HG03280 (cell line): ENCODE results near the gene TMPRSS13.
"Not testable (repeated sequence)": the region's sequence is repeated elsewhere in the genome, so short reads cannot be mapped to it uniquely, and the experiment has no call there.

Experiments
- ATAC-seq: cut with Tn5 transposase; IDR thresholded peaks from one replicate; pipeline ENCODE4 v1.9.1; 2021; ENCODE audit warnings: mild to moderate bottlenecking, moderate library complexity; ENCODE audit not compliant: unreplicated experiment

TMPRSS13 gene

DNA sequence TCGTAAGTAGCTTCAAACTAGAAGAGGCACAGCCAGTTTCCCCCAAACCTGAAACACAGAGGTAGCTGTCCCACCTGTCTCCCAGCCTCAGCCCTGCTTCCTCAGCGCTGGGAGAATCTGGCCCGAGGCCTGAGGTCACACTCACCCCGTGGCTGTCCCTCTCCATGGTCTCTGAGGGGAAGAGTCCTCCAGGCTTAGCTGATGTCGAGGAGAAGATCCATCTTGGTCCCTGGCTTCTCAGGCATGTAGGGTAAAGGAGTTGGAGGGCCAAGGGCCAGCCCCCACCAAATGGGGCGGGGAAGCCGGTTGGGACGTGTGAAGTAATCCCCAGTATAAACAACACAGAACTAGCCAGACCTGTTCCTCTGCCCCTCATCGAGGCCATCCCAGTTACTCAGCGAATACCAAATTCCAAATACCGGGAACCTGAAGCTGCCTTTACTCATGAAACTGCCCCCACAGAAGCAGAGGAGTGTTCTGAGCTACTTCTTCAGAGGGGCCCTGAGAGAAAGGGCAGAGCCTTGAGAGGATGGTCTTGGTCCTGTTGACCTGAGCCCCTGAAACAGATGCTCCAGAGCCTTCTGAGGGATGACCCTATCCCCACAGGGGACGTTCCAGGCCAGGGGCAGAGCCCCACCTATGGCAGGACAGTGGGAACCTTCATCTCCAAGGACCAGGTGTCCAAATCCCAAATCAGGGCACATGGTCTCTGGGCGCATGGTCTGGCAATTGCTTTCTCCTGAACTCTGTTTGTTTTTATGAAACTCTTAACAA, at the start of gene TMPRSS13:
TMPRSS13 (minus strand) TSS at position 261 of the 774 bp plus-strand sequence; CDS start at position 166, 95 bp downstream.
- no peak for ATAC-seq

DNA sequence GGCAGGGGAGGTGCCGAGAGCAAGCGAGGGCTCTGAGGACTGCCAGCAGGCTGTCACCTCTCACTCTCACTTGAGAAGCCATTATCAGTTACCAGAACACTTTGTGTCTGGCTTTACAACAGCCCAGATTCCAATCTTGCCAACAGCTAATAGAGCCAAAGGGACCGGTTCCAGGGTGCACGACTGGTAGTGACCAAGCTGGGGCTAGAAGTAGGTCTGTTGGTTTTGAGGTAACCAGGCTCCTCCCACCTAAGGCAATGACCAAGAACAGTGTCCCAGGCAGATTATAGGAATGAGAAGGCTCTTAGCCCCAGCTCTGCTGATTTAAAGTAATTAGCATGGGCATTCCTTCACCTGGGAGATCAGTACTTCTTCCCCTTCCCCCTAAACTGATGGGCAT, 49.8 kb upstream of the TMPRSS13 start:
- ATAC-seq: no peak

DNA sequence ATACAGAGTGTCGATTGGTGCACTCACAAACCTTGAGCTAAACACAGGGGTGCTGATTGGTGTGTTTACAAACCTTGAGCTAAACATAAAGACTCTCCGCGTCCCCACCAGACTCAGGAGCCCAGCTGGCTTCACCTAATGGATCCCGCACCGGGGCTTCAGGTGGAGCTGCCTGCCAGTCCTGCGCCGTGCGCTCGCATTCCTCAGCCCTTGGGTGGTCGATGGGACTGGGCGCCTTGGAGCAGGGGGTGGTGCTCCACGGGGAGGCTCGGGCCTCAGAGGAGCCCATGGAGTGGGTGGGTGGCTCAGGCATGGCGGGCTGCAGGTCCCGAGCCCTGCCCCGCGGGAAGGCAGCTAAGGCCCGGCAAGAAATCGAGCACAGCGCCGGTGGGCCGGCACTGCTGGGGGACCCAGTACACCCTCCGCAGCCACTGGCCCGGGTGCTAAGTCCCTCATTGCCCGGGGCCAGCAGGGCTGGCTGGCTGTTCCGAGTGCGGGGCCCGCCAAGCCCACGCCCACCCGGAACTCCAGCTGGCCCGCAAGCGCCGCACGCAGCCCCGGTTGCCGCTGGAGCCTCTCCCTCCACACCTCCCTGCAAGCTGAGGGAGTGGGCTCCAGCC, 49.2 kb upstream of the TMPRSS13 start:
- not testable (repeated sequence) for ATAC-seq

DNA sequence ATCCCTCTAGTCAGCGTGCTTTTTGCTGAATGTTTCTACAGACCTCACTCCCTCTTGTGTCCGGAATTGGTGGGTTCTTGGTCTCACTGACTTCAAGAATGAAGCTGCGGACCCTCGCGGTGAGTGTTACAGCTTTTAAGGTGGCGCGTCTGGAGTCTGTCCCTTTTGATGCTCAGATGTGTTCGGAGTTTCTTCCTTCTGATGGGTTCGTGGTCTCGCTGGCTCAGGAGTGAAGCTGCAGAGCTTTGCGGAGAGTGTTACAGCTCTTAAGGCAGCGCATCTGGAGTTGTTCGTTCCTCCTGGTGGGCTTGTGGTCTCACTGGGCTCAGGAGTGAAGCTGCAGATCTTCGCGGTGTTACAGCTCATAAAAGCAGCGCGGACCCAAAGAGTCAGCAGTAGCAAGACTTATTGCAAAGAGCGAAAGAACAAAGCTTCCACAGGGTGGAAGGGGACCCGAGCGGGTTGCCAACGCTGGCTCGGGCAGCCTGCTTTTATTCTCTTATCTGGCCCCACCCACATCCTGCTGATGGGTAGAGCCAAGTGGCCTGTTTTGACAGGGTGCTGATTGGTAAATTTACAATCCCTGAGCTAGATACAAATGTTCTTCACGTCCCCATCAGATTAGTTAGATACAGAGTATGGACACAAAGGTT, 48.5 kb upstream of the TMPRSS13 start:
- ATAC-seq: not testable (repeated sequence)

DNA sequence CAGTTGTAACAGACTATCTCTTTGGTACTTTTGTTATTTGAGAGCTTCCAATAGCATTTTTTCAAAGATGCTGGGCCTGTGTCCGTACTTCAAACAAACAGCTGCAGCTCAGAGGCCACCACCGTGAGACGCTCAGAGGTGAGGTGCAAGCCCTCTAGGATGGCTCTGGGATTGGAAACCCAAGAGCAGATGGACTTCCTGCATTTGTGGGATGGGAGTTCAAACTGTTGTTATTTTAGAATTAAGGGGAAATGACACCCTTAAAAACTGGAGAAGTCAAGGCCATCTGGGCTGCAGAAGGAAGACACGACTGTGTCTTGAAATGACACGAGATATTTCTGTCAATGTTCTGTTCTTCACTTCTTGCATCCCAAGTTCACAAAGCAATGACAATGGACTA, 47.8 kb upstream of the TMPRSS13 start:
- no peak for ATAC-seq

DNA sequence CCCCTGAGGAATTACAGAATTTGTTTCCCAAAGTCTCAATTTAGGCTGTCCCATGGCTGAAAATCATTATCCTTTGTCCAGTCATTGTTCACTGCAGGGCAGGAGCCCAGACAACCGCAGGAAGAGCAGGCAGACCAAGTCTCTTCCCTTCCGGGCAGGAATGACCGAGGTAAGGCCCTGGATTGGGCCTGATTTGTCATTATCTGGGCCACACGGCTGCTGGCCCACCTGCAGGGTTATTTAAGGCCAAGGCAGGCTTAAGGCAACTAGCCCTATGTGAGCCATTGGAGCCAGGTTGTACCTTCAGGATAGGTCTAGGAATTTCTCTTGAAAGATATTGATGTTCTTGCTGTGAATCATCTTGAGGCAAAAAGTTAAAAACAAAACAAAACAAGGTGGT, 47.2 kb upstream of the TMPRSS13 start:
- ATAC-seq: no peak

DNA sequence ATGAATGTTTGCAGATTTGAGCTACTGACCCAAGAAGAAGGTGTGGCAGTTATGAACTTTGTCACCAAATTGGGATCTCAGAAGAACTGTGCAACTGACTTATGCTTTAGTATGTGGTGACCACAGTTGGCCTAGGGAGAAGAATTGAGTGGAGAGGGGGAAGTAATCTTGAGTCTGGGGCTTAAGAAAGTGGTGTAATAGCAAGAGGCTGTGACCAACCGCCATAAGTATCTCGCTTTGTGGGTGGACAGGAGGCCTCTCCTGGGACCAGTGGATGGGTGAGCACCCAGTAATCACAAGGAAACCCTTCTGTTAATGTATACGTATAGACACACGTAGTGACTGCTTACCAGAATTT, 44.3 kb upstream of the TMPRSS13 start:
- ATAC-seq: no peak

DNA sequence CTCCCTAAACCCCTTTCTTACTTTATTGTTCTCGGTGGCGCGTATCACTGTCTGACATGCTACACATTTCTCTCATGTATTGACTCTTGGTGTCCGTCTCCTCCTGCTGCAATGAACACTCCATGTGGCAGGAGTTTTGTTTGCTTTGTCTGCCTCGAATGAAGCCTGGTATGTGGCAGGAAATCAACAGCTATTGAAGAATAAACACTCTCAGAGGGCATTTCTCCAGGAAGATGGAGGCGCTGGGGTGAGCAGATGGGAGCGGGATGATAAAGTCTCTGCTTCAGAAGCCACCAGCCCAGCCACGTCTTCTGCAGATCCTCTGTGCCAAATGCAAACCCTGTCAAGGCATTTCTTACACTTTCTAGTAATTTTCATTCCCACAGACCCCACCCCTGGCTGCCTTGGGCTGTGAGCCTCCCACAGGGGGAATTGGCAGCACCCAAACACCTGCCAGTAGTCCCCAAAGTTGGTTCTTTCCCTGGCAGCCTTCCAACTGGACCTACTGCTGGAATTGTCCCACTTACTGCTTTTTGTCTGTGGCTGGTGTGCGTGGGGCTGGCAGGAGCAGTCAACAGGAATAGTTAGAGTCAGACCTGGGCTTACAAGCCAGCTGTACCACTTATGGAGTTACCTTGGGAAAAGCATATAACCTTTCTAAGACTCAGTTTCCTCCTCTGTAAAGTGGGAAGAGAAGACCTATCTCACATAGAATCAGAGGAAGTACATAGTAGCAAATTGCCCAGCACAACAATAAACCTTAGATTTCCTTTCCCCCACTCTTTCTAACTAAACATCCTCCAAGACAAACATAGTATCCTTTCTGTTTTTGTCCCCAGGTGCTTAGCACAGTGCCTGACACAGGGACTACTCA, 43.7 kb upstream of the TMPRSS13 start:
- no peak for ATAC-seq

DNA sequence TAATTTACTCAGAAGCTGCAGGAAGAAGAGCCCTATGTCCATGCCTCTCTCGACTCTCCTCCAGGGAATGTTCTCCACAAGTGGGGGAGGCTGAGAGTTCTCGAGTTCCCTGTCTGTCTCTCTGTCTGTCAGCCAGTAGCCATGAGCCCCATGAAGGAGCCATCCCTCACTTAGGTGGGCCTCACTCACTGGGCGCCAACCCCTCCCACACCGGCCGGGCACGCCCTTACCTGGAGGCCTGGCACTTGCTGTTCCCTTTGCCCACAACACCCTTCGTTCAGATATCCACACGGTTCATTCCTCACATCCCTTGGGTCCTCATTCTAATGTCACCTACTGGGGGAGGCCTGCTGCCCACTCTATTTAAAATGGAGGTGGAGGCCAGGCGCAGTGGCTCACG, 42.8 kb upstream of the TMPRSS13 start:
- ATAC-seq: no peak

DNA sequence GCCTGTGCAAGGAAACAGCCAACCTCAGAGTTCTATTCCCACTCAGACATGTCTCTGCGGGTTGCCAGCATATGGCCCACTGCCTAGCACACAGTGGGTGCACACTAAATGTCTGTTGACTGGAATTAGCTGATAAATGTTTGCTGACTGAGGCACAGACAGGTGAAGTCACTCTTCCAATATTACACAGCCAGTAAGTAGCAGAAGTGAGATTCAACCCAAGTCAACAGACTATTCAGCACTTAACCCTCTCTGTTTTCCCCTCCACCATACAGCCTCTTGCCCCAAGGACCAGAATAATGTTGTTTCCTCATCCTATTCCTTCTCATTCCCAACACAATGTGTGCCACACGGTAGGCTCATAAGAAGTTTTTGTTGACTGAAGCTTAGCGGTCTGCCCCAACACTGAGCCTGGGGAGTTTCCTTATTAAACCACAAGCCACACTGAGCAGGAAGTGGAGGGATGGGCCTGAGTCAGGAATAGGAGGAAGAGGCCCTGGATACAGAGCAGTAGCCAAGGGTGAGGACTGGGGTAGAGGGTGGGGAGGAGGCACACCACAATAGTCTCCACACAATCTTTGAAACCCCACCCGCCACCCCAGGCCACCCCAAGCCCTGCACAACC, 41.3 kb upstream of the TMPRSS13 start:
- no peak for ATAC-seq

DNA sequence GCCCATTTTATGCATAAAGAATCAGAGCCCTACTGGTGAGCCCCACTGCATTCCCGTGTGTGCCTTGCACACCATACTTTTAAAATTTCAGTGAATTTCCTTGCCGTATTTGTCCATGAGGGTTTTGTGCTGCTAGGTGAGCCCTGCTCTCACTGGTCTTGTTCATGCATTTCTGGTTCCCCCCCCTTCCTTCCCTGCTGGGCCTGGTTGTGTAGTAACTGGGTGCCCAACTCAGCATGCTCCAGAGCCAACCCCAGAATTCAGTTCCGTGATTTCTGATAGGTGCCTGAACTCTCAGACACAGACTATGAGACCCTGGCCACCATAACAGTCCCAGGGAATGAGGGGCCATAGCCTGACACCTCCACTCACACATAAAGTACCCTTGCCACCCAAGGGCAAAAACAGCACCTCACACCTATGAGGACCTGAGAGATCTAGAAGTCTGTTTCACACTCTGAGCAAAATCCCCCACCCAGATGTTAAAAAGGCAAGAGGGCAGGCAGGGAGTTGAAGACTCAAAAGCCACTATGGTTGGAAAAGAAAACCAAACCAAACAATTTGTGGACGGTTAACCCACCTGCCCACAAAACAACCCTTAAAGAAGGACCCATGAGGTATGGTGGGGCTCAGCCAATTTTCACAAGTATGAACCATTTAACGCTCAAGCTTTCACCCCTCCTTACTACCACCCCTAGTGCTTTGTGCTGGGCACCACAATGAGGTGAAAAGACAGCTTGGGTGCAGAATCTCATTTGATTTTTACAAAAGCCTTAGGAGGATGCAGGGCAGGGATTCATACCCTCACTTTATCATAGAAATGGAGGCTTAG, 40.2 kb upstream of the TMPRSS13 start:
- no peak for ATAC-seq

DNA sequence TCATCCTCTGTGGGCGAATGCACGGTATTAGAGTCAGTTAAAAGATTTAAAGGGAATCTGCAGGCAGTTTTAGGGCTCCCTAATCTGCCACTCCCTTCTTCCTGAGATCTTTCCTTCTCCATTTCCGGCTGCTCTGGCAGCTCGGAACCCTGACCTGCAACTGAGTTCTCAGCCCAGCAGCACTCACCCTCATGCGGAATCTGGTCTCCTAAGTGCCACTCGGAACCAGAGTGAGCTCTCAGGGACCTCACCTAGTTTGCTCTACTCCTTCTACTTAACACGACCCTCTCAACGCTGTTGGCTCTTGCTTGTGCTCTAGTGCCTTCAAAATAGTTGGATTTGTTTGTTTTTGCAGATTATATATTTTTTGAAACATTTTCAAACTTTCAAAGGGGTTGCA, 37.7 kb upstream of the TMPRSS13 start:
- ATAC-seq: no peak

DNA sequence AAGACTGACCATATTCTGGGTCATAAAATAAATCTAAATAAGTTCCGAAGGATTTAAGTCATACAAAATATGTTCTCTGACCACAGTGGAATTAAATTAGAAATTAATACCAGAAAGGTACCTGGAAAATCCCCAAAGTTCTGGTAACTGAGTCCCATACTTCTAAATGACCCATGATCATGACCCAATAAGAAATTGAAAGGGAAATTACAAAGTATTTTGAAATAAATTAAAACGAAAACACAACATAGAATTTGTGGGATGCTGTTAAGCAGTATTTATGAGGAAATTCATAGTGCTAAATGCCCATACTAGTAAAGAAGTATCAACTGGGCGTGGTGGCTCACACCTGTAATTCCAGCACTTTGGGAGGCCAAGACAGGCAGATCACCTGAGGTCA, 33.6 kb upstream of the TMPRSS13 start:
- no peak for ATAC-seq

DNA sequence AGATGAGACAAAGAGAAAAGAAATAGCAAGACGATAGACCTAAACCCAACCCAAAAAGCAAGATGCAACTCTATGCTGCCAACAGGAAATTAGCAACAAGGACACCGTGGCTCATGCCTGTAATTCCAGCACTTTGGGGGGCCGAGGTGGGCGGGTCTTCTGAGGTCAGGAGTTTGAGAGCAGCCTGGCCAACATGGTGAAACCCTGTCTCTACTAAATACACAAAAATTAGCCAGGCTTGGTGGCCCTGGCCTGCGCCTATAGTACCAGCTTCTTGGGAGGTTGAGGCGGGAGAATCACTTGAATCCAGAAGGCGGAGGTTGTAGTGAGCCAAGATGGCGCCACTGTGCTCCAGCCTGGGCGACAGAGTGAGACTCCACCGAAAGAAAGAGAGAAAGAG, 32.7 kb upstream of the TMPRSS13 start:
- no peak for ATAC-seq

DNA sequence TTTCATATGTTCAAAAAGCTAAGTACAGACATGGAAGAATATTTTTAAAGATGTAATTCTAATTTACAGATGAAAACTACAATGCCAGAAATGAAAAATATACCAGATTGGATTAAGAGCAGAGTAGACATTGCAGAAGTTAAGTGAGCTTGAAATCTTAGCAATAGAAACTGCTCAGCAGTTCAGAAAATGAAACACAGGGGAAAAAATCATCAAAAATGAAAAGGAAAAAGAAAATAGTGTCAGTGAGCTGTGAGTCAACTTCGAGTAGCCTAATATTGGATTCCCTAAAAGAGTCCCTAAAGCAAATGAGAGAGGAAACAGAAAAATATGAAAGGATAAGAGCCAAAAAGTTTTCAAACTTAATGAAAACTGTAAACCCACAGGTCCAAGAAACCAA, 31.2 kb upstream of the TMPRSS13 start:
- ATAC-seq: no peak

DNA sequence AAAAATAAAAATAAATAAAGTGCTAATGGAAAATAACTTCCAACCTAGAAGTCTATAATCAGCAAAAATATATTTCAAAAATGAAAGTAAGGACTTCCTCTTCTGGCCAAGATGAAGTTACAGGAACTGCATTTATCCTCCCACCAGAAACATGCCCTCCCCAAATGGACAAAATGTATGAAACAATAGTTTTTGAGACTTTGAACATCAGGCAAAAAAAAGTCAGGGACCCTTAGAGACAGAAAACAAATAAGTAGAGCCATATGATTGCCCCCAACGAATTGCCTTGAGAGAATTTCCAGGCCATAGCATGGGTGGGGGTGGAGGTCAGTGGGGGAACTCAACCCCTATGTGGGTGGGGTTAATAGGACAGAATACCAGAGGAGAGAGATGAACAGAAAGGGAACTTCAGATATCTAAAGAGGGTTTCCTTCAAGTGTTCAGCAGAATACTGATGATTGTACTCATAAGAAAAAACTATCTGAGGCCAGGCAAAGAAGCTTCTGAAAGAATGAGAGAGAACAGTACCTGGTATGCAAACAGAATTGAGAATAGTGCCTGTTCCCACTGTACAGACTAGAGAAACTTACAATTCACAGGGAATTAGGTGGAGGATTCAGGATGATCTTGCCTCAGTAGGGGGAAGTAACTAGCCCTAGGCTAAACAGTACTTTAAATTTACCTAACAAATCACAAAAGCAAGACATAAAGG, 30.4 kb upstream of the TMPRSS13 start:
- ATAC-seq: no peak

DNA sequence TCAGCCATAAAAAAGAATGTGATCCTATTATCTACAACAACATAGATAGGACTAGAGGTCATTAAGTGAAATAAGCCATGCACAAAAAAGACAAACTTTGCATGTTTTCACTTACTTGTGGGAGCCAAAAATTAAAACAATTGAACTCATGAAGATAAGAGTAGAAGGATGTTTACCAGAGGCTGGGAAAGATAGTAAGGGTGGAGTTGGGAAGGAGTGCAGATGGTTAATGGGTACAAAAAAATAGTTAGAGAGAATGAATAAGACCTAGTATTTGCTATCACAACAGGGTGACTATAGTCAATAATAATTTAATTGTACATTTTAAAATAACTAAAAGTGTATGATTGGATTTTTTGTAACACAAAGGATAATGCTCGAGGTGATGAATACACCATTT, 29.7 kb upstream of the TMPRSS13 start:
- ATAC-seq: no peak

DNA sequence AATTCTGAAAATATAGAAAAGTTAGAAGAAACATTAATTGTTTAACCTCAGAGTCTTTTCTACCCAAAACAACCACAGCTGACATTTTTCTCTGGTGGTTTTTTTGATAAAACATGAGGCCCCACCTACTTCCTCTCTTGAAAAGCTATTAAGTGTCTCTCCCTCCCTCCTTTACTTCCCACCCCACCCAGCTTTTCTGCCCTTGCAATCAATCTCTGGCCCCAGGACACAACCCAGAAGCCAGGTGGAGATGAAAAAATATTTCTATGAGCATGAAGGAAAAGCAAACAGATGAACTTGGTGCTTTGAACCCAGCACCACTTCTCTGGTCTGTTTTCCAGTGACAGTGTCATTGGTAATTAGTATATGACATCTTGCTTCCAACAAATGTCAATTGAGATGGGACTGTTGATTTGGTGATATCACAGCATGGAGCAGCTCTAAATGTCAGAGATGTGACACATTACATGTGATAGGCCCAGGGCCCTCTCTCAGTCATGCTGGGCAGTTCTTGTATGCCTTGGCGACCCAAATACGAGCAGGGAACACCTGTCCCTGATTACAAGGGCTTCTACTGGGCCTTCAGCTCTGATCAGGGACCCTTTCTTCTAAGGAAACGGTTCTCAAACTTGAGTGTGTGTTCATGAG, 23.9 kb upstream of the TMPRSS13 start:
- ATAC-seq: no peak
